Ovary (tissue), 3 donors: ENCODE measurements around the gene SEC24D.

ENCODE experiments used
- CTCF ChIP-seq, 3 donors: fragments of 450-650 bp in 2 of 3; fragments of 200-600 bp in 1 of 3; IDR thresholded peaks; one replicate each; pipeline versions ENCODE4 v1.5.1 to v1.8.0; 2016 to 2022; ENCODE audit warnings: antibody characterized with exemption in 3 of 3, mild to moderate bottlenecking in 1 of 3
- EP300 ChIP-seq: sonication (generic); formaldehyde crosslinking; IDR thresholded peaks from one replicate; pipeline ENCODE4 v1.6.1; 2017; ENCODE audit warnings: antibody characterized with exemption
- POLR2A ChIP-seq: fragments of 450-650 bp; IDR thresholded peaks from one replicate; pipeline ENCODE4 v1.6.1; 2017; ENCODE audit warnings: antibody characterized with exemption, mild to moderate bottlenecking, moderate library complexity
- donor health status: DM: no; HTN: no; CAD: no.

- no peak for TF ChIP-seq CTCF (IDR thresholded peaks at IDR 0.05)
- no peak for TF ChIP-seq EP300
- no peak for TF ChIP-seq POLR2A
These were observed 93.9 kb downstream of the SEC24D start for GRCh38 chr4:118742050-118742449.
